Activated T-helper 9 cell treated with anti-CD3 and anti-CD28 coated beads, Interleukin-2, amount 50 U/mL, for 16 hours (primary cell): ENCODE results near the gene SORCS2.
"Not testable (repeated sequence)": the region's sequence is repeated elsewhere in the genome, so short reads cannot be mapped to it uniquely, and the experiment has no call there.

ENCODE experiments used
- DNase-seq: peaks from one replicate; pipeline ENCODE4 v3.0.0-alpha.2; 2020; ENCODE audit warnings: low read depth

Gene SORCS2

GRCh38 chr4:7450775-7451433, 258.6 kb downstream of the SORCS2 start:
- DNase-seq, result no peak

DNA sequence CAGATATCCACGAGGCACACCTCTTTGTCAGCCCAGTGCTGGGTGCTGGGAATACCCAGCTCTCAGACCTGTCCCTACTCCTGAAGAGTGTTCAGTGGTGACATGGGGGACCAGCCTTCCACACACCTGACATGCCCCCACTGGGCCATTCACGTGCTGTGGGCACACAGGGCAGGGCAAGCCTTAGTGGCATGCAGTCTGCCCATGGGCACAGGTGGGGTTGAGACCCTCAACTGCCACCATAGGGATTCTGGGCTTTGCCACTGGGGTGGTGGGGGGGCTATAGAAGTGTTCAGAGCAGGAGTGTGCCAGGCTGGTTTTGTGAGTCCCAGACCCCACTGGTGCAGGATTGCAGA, 259.1 kb downstream of the SORCS2 start:
- DNase-seq, result no peak

DNA sequence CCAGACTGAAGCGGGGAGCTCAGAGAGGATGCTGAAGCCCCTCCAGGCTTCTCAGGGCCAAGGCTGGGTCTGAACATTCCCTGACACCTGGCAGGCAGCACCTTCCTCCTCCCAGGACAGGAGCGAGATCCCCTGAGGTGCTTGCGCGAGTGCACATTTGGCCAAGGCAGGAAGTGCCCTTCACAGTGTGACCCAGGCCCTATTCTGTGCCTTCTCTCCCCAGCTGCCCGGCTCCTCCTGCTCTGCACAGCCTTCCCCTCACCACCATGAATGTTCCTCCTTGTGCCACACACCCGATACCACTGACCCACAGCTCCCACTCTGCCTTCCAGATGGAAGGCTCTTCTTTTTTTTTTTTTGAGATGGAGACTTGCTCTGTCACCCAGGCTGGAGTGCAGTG, 259.5 kb downstream of the SORCS2 start:
- no peak for DNase-seq

DNA sequence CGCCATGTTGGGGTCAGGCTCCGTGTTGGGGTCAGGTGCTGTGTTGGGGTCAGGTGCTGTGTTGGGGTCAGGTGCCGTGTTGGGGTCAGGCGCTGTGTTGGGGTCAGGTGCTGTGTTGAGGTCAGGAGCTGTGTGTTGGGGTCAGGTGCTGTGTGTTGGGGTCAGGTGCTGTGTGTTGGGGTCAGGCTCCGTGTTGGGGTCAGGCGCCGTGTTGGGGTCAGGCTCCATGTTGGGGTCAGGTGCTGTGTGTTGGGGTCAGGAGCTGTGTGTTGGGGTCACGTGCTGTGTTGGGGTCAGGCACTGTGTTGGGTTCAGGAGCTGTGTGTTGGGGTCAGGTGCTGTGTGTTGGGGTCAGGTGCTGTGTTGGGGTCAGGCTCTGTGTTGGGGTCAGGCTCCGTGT, 260.5 kb downstream of the SORCS2 start:
- DNase-seq, result not testable (repeated sequence)

DNA sequence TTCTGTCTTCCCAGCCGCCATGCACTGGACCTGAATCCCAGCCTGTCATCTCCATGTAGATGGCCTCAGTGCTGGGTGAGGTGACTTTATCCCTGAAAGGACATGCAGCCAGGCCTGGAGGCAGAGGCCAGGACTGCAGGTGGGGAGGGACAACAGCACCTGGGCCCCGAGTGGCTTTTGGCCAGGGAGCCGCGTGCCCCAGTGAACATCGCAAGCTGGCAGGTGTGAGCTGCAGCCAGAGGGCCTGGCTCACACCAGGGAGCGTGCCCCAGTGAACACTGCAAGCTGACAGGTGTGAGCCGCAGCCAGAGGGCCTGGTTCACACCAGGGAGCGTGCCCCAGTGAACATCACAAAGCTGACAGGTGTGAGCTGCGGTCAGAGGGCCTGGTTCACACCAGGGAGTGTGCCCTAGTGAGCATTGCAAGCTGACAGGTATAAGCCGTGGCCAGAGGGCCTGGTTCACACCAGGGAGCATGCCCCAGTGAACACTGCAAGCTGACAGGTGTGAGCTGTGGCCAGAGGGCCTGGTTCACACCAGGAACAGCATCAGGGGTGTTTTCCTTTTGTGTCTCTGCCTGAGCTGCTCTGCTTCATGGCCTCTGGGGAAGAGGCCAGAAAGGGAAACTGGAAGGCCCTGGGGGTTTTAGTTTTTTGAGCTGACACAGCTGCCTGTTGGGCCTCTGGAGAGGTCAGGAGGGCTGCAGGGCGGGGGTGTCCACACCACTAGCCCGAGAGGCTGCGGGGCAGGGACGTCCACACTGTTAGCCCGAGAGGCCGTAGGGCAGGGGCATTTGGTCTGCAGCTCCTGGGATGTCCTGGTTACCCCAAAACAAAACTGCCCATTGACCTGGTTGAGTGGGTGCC, 265.1 kb downstream of the SORCS2 start:
- no peak for DNase-seq

DNA sequence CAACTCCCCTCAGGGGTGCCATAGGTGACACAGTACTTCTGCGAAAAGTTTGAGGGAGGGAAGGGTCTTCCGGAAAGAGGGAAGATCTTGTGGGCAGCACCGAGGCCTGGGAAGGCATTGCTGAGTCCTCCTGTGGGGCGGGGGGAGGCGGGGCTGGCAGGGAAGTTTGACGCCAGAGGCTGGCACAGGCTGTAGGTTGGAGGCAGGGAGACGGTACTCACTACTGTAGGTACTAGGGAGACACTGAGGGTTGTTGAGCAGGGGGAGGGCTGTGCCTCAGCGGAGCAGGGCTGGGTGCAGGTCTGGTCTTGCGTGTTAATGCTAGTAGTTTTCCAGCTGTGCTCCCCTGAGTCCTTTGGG, 265.7 kb downstream of the SORCS2 start:
- DNase-seq, result no peak

- DNase-seq, result no peak
Observed at GRCh38 chr4:7458477-7458876, 266.1 kb downstream of the SORCS2 start.

GRCh38 chr4:7459471-7459870, 267.1 kb downstream of the SORCS2 start:
- no peak for DNase-seq

DNA sequence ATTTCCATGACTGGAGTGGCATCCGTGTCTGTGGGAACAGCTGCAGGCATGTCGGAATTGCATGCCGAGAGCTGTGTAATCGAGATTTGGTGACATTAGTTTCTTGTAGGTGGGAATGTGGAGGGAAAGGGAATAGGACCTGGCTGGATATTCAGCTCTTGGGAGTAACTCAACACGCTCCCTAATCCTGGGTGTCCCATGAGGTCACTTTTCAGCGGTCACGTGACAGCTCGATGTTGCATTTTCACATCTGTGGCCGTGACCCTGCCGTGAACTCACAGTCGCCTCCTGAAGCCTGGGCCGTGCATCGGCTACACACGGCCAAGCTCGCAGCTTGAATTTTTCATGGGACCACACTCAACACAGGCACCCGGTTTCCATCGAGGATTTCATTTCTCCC, 268.2 kb downstream of the SORCS2 start:
- DNase-seq, result no peak

DNA sequence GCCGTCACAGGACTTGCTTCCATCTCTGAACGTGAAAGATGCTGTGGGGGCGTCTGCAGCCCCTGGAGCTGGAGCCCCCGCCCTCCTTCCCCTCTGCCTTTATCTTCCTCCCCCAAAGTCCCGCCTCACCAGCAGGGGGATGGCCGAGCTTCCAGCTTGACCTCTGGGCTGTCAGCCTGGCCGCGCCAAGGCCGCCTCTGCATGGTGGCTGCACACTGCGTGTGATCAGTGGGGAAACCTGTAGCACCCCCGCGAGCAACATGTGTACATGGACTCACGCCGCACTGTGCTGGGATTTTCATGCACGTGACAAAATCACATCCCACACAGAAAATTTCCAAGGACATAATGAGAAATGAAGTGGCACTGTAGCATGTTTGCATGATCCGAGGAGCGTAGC, 268.9 kb downstream of the SORCS2 start:
- no peak for DNase-seq

- no peak for DNase-seq
Observed at GRCh38 chr4:7462509-7462971, 270.2 kb downstream of the SORCS2 start.

GRCh38 chr4:7463566-7464258, 271.4 kb downstream of the SORCS2 start:
- DNase-seq, result no peak

- DNase-seq, result no peak
Observed at GRCh38 chr4:7464259-7464655, 271.9 kb downstream of the SORCS2 start.

DNA sequence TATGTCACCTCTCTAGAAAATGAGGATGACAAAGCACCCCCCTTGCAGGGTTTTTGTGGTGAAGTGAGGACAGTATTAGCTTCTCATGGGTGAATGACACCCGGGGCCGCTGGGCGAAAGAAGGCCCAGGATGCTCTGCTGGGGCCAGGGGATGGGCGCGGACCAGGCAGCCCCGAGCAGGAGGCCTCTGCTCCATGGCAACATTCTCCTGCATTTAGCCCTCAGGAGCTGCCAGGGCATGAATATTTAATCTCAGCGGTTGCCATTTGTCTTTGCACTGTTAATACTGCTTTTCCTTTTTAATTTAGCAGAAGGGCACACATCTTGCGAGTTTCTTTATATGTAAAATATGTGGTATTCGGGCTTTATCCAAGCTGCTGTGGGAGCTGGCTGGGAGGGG, 272.7 kb downstream of the SORCS2 start:
- DNase-seq, result no peak

DNA sequence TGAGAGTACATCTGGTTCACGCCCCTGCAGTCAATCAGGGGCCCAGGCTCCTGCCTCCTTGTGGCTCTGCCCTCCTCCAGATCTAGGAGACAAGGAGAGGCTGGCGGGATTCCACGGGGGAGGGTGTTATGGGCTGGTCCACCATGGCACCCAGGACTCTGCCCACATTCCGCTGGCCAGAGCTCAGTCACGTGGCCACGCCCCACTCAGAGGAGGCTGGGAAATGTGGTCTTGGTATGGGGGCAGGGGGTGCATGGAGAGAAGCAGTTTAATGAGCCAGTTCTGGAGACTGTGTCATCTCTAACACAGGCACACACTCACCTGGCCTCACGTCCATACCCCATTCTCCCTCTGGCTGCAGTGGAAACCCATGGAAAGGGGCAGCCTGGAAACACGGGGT, 273.9 kb downstream of the SORCS2 start:
- no peak for DNase-seq

- DNase-seq, result no peak
Observed at GRCh38 chr4:7466904-7467303, 274.6 kb downstream of the SORCS2 start.

GRCh38 chr4:7467471-7467870, 275.1 kb downstream of the SORCS2 start:
- DNase-seq, result no peak

DNA sequence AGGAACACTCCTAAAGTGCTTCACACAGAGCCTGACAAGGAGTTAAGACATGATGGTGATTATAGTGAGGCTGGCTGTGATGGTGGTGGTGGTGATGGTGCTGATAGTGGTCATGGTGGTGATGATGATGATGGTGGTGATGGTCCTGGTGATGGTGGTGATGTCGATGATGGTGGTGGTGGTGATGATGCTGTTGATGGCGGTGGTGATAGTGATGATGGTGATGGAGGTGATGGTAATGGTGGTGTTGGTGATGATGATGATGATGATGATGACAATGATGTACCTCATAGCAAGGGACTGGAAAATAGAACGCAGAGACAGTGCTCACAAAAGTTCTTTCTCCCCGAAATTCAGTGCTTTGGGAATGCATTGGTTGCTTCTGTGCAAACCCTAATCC, 276.7 kb downstream of the SORCS2 start:
- no peak for DNase-seq

GRCh38 chr4:7470111-7470510, 277.8 kb downstream of the SORCS2 start:
- no peak for DNase-seq

DNA sequence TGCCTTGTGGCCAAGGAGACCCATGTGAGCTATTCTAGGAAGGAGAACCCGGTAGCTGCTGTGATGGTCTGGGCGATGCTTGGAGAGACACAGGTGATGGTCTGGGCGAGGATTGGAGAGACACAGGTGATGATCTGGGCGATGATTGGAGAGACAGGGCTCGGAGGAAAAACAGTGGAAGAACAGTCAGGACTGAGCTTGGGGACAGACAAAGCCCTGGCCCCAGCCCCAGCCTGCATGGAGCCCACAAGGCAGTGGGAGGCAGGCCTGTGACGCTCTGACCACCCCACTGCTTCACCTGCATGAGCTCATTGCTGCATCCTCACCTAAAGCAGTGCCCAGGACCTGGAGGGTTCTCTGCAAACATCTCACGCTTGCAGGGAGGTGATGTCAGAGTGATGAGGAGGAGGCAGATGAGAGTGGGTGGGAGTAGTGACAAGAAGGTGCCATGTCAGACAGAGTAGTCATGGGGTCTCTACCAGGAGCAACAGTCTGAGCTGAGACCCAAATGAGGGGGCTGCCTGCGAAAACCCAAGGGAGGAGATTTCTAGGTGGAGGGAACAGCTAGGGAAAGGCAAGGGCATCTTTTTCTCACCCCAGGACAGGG, 278.3 kb downstream of the SORCS2 start:
- no peak for DNase-seq

DNA sequence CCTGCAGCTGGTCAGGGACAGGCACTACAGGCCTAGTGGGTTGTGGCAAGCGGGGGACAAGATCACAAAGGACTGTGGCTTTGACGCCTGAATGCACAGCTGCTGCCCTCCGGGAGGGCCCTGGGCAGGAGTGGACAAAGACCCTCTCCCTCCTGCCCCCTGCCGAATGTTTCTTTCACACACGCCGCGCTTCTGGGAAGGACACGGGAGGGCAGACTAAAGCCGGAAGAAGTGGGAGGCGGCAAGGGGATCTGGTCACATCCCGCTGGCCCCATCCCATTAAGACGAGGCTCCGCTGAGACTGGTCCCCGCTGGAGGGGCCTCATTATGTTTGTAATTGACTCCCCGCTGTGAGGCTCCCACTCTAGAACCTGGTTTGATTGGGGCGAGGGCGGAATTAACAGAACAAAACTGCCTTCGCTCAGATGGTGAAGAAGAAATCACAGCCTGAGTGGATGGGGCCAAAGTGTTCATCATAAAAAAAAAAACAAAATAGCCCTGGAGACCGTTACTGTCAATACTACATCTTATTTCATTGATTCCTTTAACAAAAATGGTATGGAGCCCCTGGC, 280.2 kb downstream of the SORCS2 start:
- DNase-seq, result no peak

- DNase-seq, result no peak
Observed at GRCh38 chr4:7473081-7473480, 280.7 kb downstream of the SORCS2 start.
